Measurements from ENCODE around the gene SLC4A3.

GRCh38 chr2:219628235-219628985 is 980 bp downstream of the SLC4A3 start:
- TF ChIP-seq NFYB (CRISPR knock-in tag; conservative IDR thresholded peaks at IDR 0.05; ENCODE audit: low read depth) (no peak), CTCF (IDR thresholded peaks at IDR 0.05) (no peak), ZNF317 (CRISPR knock-in tag; IDR thresholded peaks at IDR 0.05; ENCODE audit: borderline replicate concordance, low read depth) (no peak), ESRRA (CRISPR knock-in tag; IDR thresholded peaks at IDR 0.05; ENCODE audit: borderline replicate concordance) (no peak), IRF1 (CRISPR knock-in tag; IDR thresholded peaks at IDR 0.05) (no peak), ERG (CRISPR knock-in tag; IDR thresholded peaks at IDR 0.05) (no peak), ARID4B (CRISPR knock-in tag; IDR thresholded peaks at IDR 0.05; ENCODE audit: borderline replicate concordance) (no peak), PREB (CRISPR knock-in tag; IDR thresholded peaks at IDR 0.05; ENCODE audit: borderline replicate concordance) (no peak), STAT6 (CRISPR knock-in tag; conservative IDR thresholded peaks at IDR 0.05; ENCODE audit: low read depth) (no peak), SMAD4 (CRISPR knock-in tag; IDR thresholded peaks at IDR 0.05) (no peak), NR3C1 (CRISPR knock-in tag; conservative IDR thresholded peaks at IDR 0.05; ENCODE audit: low read depth) (no peak), E2F5 (CRISPR knock-in tag; IDR thresholded peaks at IDR 0.05) (no peak)
